ENCODE data around the gene FBN2.
"Not testable (repeated sequence)": the region's sequence is repeated elsewhere in the genome, so short reads cannot be mapped to it uniquely, and the experiment has no call there.

GRCh38 chr5:128447224-128447623, 90.8 kb downstream of the FBN2 start:
- TF ChIP-seq CTCF (IDR thresholded peaks at IDR 0.05); POLR2AphosphoS5 (IDR thresholded peaks at IDR 0.05; ENCODE audit: insufficient read depth in 1 of 2, low read depth in 1 of 2): not testable (repeated sequence)
